H9 (cell line): ENCODE measurements around the gene CELF4. TPM values are rescaled to one million over a fixed set of nuclear protein-coding genes. Genes with fewer than 3 reads are reported as not detected.

Experiments used
- DNase-seq: peaks from one replicate; pipeline ENCODE4 v3.0.0-alpha.2; 2017
- H2AFZ ChIP-seq: one replicate; pipeline ENCODE4 v1.6.1; 2013; ENCODE audit warnings: mild to moderate bottlenecking, low read length, control low read depth, moderate library complexity
- H2AK5ac ChIP-seq: 2 replicates; pipeline ENCODE4 v1.6.1; 2013; ENCODE audit warnings: low read length, control low read depth, mixed read lengths; ENCODE audit not compliant: insufficient read length
- H2BK120ac ChIP-seq: one replicate; pipeline ENCODE4 v1.6.1; 2013; ENCODE audit warnings: low read depth, mild to moderate bottlenecking, low read length, control low read depth, inconsistent platforms; ENCODE audit not compliant: poor library complexity, severe bottlenecking
- H2BK12ac ChIP-seq: 2 replicates; pipeline ENCODE4 v1.6.1; 2013; ENCODE audit warnings: low read length, control low read depth, mixed read lengths, low read depth; ENCODE audit not compliant: insufficient read length
- H2BK15ac ChIP-seq: 2 replicates; pipeline ENCODE4 v1.6.1; 2013; ENCODE audit warnings: low read depth, low read length, control low read depth
- H2BK20ac ChIP-seq: one replicate; pipeline ENCODE4 v1.6.1; 2013; ENCODE audit warnings: low read depth, mild to moderate bottlenecking, low read length, control low read depth, inconsistent platforms; ENCODE audit not compliant: poor library complexity, severe bottlenecking
- H2BK5ac ChIP-seq: 2 replicates; pipeline ENCODE4 v1.6.1; 2013; ENCODE audit warnings: low read length, control low read depth, mixed read lengths; ENCODE audit not compliant: insufficient read length
- H3K14ac ChIP-seq: 2 replicates; pipeline ENCODE4 v1.6.1; 2013; ENCODE audit warnings: low read length, control low read depth; ENCODE audit not compliant: insufficient read depth
- H3K18ac ChIP-seq: 2 replicates; pipeline ENCODE4 v1.6.1; 2013; ENCODE audit warnings: low read depth, mild to moderate bottlenecking, mixed read lengths, low read length, control low read depth; ENCODE audit not compliant: insufficient read length
- H3K23ac ChIP-seq: 2 replicates; pipeline ENCODE4 v1.6.1; 2013; ENCODE audit warnings: low read length, control low read depth, mixed read lengths, low read depth; ENCODE audit not compliant: insufficient read length
- H3K23me2 ChIP-seq: 2 replicates; pipeline ENCODE4 v1.6.1; 2013; ENCODE audit warnings: low read depth, mild to moderate bottlenecking, mixed read lengths, low read length, control low read depth; ENCODE audit not compliant: insufficient read length, poor library complexity, severe bottlenecking
- H3K27ac ChIP-seq: 2 replicates; pipeline ENCODE4 v1.5.1; 2013; ENCODE audit warnings: low read length, control low read depth, mixed read lengths, low read depth; ENCODE audit not compliant: insufficient read length
- H3K27me3 ChIP-seq: 2 replicates; pipeline ENCODE4 v1.6.1; 2013; ENCODE audit warnings: low read length, control low read depth, inconsistent platforms; ENCODE audit not compliant: insufficient read depth
- H3K4ac ChIP-seq: 2 replicates; pipeline ENCODE4 v1.6.1; 2013; ENCODE audit warnings: low read depth, mild to moderate bottlenecking, control low read depth, inconsistent platforms, low read length, moderate library complexity
- H3K4me1 ChIP-seq: 2 replicates; pipeline ENCODE4 v1.6.1; 2013; ENCODE audit warnings: low read length, control low read depth, inconsistent platforms; ENCODE audit not compliant: insufficient read depth
- H3K4me2 ChIP-seq: 2 replicates; pipeline ENCODE4 v1.6.1; 2013; ENCODE audit warnings: low read length, control low read depth, mixed read lengths; ENCODE audit not compliant: insufficient read length, insufficient read depth
- H3K56ac ChIP-seq: 2 replicates; pipeline ENCODE4 v1.6.1; 2013; ENCODE audit warnings: low read depth, mild to moderate bottlenecking, mixed read lengths, low read length, control low read depth; ENCODE audit not compliant: insufficient read length
- H3K79me1 ChIP-seq: 2 replicates; pipeline ENCODE4 v1.6.1; 2013; ENCODE audit warnings: low read depth, mild to moderate bottlenecking, moderate library complexity, low read length, control low read depth, inconsistent platforms; ENCODE audit not compliant: insufficient read depth, poor library complexity, severe bottlenecking
- H3K79me2 ChIP-seq: 2 replicates; pipeline ENCODE4 v1.6.1; 2013; ENCODE audit warnings: low read length, control low read depth, inconsistent platforms; ENCODE audit not compliant: insufficient read depth
- H3K9ac ChIP-seq: 2 replicates; pipeline ENCODE4 v1.6.1; 2013; ENCODE audit warnings: low read length, control low read depth, mixed read lengths; ENCODE audit not compliant: insufficient read length; ENCODE audit errors: extremely low read depth
- H3K9me3 ChIP-seq: one replicate; pipeline ENCODE4 v1.6.1; 2013; ENCODE audit warnings: low read depth, low read length, inconsistent platforms; ENCODE audit not compliant: control insufficient read depth
- H3T11ph ChIP-seq: one replicate; pipeline ENCODE4 v1.6.1; 2013; ENCODE audit warnings: mild to moderate bottlenecking, low read length, control low read depth, inconsistent platforms
- H4K20me1 ChIP-seq: one replicate; pipeline ENCODE4 v1.6.1; 2013; ENCODE audit not compliant: control insufficient read depth, insufficient read length, insufficient read depth
- H4K5ac ChIP-seq: 2 replicates; pipeline ENCODE4 v1.6.1; 2013; ENCODE audit warnings: low read depth, mild to moderate bottlenecking, mixed read lengths, low read length, control low read depth; ENCODE audit not compliant: insufficient read length
- H4K8ac ChIP-seq: replicated peaks from 2 replicates; pipeline ENCODE4 v1.6.1; 2013; ENCODE audit warnings: low read length, control low read depth, mixed read lengths, low read depth; ENCODE audit not compliant: insufficient read length
- H4K91ac ChIP-seq: 2 replicates; pipeline ENCODE4 v1.6.1; 2013; ENCODE audit warnings: low read depth, mild to moderate bottlenecking, moderate library complexity, mixed read lengths, low read length, control low read depth; ENCODE audit not compliant: insufficient read length
- H3K27ac Mint-ChIP-seq, 3 experiments: 2 replicates in 2 of 3; 3 replicates in 1 of 3; pipeline ENCODE4 v1.8.0; 2020 to 2021; ENCODE audit warnings: mixed read lengths in 3 of 3, mild to moderate bottlenecking in 1 of 3, moderate library complexity in 1 of 3
- H3K27me3 Mint-ChIP-seq: 2 replicates; pipeline ENCODE4 v1.8.0; 2021; ENCODE audit warnings: low read depth, mild to moderate bottlenecking, moderate library complexity, mixed read lengths
- H3K36me3 Mint-ChIP-seq, 3 experiments: 2 replicates in 2 of 3; 3 replicates in 1 of 3; pipeline ENCODE4 v1.8.0; 2020 to 2021; ENCODE audit warnings: low read depth in 3 of 3, mixed read lengths in 3 of 3; ENCODE audit not compliant: insufficient read depth in 1 of 3
- H3K4me1 Mint-ChIP-seq, 2 experiments: 2 replicates each; pipeline ENCODE4 v1.8.0; 2020; ENCODE audit warnings: mixed read lengths in 2 of 2
- H3K4me3 Mint-ChIP-seq, 2 experiments: 2 replicates in 1 of 2; 3 replicates in 1 of 2; pipeline ENCODE4 v1.8.0; 2020 to 2021; ENCODE audit warnings: mild to moderate bottlenecking in 2 of 2, mixed read lengths in 2 of 2, moderate library complexity in 1 of 2
- H3K9me3 Mint-ChIP-seq, 2 experiments: 2 replicates in 1 of 2; 3 replicates in 1 of 2; pipeline ENCODE4 v1.8.0; 2020; ENCODE audit warnings: mild to moderate bottlenecking in 2 of 2, mixed read lengths in 2 of 2, moderate library complexity in 1 of 2
- WGBS: extraction: QIAGEN DNeasy Blood & Tissue Kit; methylation state at CpG from one replicate; pipeline ENCODE4 v1.1.7; 2013; ENCODE audit warnings: missing lambda C conversion rate, low lambda C conversion rate, mixed read lengths; ENCODE audit not compliant: insufficient read length; ENCODE audit errors: extremely low coverage; 5-methylcytosine and 5-hydroxymethylcytosine counted together
- total RNA-seq: library from RNA; stranded (reverse); gene quantifications from 2 replicates; pipeline ENCODE4 v1.2.1, GENCODE V29; 2021
- TF ChIP-seq, protein P1 (sequence below): fragments of 200-600 bp; sonication (generic); conservative IDR thresholded peaks from 3 replicates; pipeline ENCODE4 v1.8.0; 2021; ENCODE audit warnings: antibody characterized with exemption, mild to moderate bottlenecking

Gene CELF4
- total RNA-seq, 1 experiment from 2014 or later: 1.1 TPM

GRCh38 chr18:37516361-37516853, 49.2 kb downstream of the CELF4 start:
- H2AFZ ChIP-seq: no peak overlapping the region
- TF ChIP-seq, protein P1, sequence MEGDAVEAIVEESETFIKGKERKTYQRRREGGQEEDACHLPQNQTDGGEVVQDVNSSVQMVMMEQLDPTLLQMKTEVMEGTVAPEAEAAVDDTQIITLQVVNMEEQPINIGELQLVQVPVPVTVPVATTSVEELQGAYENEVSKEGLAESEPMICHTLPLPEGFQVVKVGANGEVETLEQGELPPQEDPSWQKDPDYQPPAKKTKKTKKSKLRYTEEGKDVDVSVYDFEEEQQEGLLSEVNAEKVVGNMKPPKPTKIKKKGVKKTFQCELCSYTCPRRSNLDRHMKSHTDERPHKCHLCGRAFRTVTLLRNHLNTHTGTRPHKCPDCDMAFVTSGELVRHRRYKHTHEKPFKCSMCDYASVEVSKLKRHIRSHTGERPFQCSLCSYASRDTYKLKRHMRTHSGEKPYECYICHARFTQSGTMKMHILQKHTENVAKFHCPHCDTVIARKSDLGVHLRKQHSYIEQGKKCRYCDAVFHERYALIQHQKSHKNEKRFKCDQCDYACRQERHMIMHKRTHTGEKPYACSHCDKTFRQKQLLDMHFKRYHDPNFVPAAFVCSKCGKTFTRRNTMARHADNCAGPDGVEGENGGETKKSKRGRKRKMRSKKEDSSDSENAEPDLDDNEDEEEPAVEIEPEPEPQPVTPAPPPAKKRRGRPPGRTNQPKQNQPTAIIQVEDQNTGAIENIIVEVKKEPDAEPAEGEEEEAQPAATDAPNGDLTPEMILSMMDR: no peak
- Mint-ChIP-seq H3K9me3 (peaks cover 0 to 3% of the 10 kb centered on the region in 2 experiments; a peak in 2 of 5 replicates), H3K36me3 (no peaks in the 10 kb centered on the region), H3K4me3 (no peak overlapping the region), H3K4me1 (peaks cover 6 to 19% of the 10 kb centered on the region in 2 experiments), H3K27ac (peak overlapping the region in 1 of 3 experiments; percentile 97; a peak in 2 of 7 replicates), H3K27me3 (peaks cover 37% of the 10 kb centered on the region)
- no peak overlapping the region for H3K23ac ChIP-seq
- H3K4me2 ChIP-seq: no peak overlapping the region
- H3K27me3 ChIP-seq: no peaks in the 10 kb centered on the region; the same call in 1 of the 2 replicates
- no peak overlapping the region for H2AK5ac ChIP-seq
- no peak for DNase-seq
- no peak overlapping the region for H4K5ac ChIP-seq
- H3K4me1 ChIP-seq: no peaks in the 10 kb centered on the region
- no peaks in the 10 kb centered on the region for H3K23me2 ChIP-seq
- no peak overlapping the region for H3K27ac ChIP-seq
- no peak overlapping the region; the same call in 1 of the 2 replicates for H3K14ac ChIP-seq
- H3K4ac ChIP-seq: no peak overlapping the region
- no peak overlapping the region for H4K91ac ChIP-seq
- no peaks in the 10 kb centered on the region for H3K79me1 ChIP-seq
- H3K79me2 ChIP-seq: no peaks in the 10 kb centered on the region
- H4K20me1 ChIP-seq: no peaks in the 10 kb centered on the region
- no peak overlapping the region for H4K8ac ChIP-seq
- H2BK20ac ChIP-seq: no peak overlapping the region
- H3K18ac ChIP-seq: no peak overlapping the region
- H2BK120ac ChIP-seq: no peak overlapping the region
- H2BK5ac ChIP-seq: no peak overlapping the region
- H2BK15ac ChIP-seq: no peak overlapping the region
- no peaks in the 10 kb centered on the region for H3K9me3 ChIP-seq
- no peak overlapping the region for H3K56ac ChIP-seq
- no peak overlapping the region for H3T11ph ChIP-seq
- no peak overlapping the region for H2BK12ac ChIP-seq
- H3K9ac ChIP-seq: no peak overlapping the region
- WGBS: no CpG with 5 or more reads among the region's 5 CpGs
